Upper lobe of right lung (tissue), 1 donor: ENCODE data around the gene ATAD3A. TPM values are rescaled to one million over a fixed set of nuclear protein-coding genes. Genes with fewer than 3 reads are reported as not detected.

ENCODE experiments used
- ATAC-seq: fragments of 200-7000 bp; cut with Tn5 transposase; one replicate; pipeline ENCODE4 v1.9.1; 2020; ENCODE audit warnings: mild to moderate bottlenecking, moderate library complexity
- DNase-seq: peaks from one replicate; pipeline ENCODE4 v3.0.0-alpha.2; 2020
- H3K27ac ChIP-seq: fragments of 200-600 bp; one replicate; pipeline ENCODE4 v1.8.0; 2022
- H3K27me3 ChIP-seq: fragments of 200-600 bp; one replicate; pipeline ENCODE4 v1.8.0; 2022; ENCODE audit warnings: mild to moderate bottlenecking
- H3K36me3 ChIP-seq: fragments of 200-600 bp; one replicate; pipeline ENCODE4 v1.8.0; 2022
- H3K4me1 ChIP-seq: fragments of 200-600 bp; one replicate; pipeline ENCODE4 v1.8.0; 2022
- H3K4me3 ChIP-seq: fragments of 200-600 bp; one replicate; pipeline ENCODE4 v1.8.0; 2022; ENCODE audit warnings: mild to moderate bottlenecking
- H3K9me3 ChIP-seq: fragments of 200-600 bp; one replicate; pipeline ENCODE4 v1.8.0; 2022
- CTCF ChIP-seq: fragments of 200-600 bp; IDR thresholded peaks from one replicate; pipeline ENCODE4 v1.8.0; 2022; ENCODE audit warnings: antibody characterized with exemption
- intact Hi-C: fragments of 100-400 bp; cut with DNase I; formaldehyde crosslinking; loops from one replicate; pipeline ENCODE4 v1.11.0; 2022
- total RNA-seq: library from RNA; stranded (reverse); fragmentation: NEBNext Ultra II Directional; extraction: Animal tissue kit (Norgen Biotek cat#: 25700); gene quantifications from one replicate; pipeline ENCODE4 v1.2.1, GENCODE V29; 2021
- donor health status: DM: no; HTN: yes; CAD: no; lungs with severe emphysema.

Gene ATAD3A
- total RNA-seq, 1 donor from 2014 or later, result 21.9 TPM

DNA sequence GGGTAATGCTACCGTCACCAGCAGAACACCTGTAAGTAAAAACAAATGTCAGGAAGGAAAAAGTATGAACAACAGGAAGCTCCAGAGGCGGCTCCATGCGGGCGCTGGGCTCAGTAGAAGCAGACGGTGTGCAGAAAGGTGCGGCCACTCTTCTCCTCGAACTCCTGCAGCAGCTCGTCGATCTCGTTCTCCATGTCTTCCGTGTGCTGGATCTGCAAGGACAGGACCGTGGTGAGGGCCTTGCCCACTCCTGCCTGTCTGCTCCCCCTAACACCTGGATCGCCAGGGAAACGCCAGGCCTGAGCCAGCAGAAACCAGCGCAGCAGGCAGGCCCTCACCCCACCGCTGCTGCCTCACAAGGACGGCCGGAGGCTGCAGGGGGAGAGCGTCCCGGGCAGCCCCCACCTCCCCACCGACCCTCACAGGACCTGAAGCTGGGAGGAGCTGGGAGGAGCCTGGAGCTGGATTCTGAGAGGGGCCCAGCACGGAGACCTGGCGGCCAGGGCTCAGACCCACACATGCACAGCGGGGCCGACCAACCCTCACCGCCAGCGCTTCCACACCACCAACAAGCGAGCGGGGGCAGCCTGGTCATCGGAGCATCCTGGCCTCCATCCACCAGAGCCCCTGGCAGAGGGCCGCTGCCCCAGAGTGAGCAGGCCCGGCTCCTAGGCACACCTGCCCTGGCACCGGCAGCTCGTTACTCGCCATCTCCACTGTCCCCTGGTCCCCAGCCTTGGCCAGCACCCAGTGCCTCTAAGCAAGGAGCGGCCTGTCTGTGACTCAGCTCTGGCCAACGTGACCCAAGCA lies 30.2 kb downstream of the ATAD3A start:
- no peak overlapping the region for H3K4me3 ChIP-seq
- intact Hi-C loops, result no loop called here
- no peak for DNase-seq
- ATAC-seq, result no peak
- peaks cover 28% of the 10 kb centered on the region for H3K36me3 ChIP-seq
- no peaks in the 10 kb centered on the region for H3K27me3 ChIP-seq
- peaks cover 13% of the 10 kb centered on the region for H3K4me1 ChIP-seq
- TF ChIP-seq CTCF, result no peak
- H3K9me3 ChIP-seq, result no peaks in the 10 kb centered on the region
- no peak overlapping the region for H3K27ac ChIP-seq

DNA sequence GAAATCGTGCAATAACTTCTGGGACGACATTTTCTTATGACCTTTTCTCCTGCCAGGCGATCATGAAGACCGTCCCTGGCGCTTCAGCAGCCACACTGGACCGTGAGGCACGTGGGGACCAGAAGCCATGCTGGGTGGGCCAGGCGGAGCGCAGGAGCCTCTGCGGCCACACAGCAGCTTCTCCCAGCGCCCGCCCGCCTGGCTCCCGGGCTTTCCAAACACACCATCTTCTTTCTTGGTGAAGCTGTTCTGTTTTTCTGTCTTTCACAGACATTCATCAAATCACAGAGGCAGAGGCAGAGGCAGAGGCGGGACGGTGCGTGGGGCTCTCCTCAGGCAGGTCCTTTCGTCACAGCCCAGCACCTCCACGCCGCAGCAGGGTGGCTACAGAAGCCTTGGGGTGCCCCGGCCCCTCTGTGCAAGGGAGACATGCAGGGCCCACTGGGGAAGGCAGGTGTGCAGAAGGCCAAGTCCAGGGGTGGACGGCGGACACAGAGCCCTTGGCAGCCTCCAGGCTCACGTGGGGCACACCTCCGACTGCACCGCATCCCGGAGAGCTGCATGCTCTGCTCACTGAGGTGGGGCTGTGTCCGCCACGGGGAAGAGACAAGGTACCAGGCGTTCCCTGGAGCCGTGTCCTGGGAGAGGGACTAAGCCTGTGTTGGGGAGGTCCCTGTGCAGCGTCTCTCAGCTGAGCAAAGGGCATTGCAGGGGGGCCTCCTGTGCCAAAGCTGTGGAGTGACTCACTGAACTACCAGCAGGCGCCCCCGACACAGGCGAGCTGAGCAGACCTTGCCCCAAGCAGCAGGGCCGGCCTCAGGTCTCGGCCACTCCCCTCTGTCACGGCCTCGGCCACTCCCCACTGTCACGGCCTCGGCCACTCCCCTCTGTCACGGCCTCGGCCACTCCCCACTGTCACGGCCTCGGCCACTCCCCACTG lies 31.1 kb downstream of the ATAD3A start:
- DNase-seq (no peak), ATAC-seq (no peak)
- Histone ChIP-seq H3K36me3 (peaks cover 28% of the 10 kb centered on the region), H3K27ac (no peak overlapping the region), H3K9me3 (no peaks in the 10 kb centered on the region), H3K27me3 (no peaks in the 10 kb centered on the region), H3K4me1 (peaks cover 13% of the 10 kb centered on the region), H3K4me3 (no peak overlapping the region)
- intact Hi-C loops, result no loop called here
- TF ChIP-seq CTCF, result no peak

DNA sequence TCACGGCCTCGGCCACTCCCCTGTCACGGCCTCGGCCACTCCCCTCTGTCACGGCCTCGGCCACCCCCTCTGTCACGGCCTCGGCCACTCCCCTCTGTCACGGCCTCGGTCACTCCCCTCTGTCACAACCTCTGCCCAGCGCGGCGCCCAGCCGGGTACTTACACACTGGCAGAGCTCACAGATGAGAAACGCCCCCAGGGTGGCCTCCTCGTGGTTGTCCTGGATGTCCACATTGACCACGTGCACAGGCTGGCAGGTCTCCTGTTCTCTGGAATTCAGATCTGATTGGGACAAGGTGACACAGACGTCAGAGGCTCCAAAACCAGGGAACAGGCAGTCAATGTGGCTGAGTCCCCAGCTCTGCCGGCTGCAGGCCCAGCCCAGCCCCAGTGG lies 31.7 kb downstream of the ATAD3A start:
- Histone ChIP-seq H3K9me3 (no peaks in the 10 kb centered on the region), H3K4me1 (peaks cover 13% of the 10 kb centered on the region), H3K27ac (no peak overlapping the region), H3K4me3 (no peak overlapping the region), H3K36me3 (peaks cover 28% of the 10 kb centered on the region), H3K27me3 (no peaks in the 10 kb centered on the region)
- TF ChIP-seq CTCF, result no peak
- intact Hi-C loops, result no loop called here
- DNase-seq (no peak), ATAC-seq (no peak)

DNA sequence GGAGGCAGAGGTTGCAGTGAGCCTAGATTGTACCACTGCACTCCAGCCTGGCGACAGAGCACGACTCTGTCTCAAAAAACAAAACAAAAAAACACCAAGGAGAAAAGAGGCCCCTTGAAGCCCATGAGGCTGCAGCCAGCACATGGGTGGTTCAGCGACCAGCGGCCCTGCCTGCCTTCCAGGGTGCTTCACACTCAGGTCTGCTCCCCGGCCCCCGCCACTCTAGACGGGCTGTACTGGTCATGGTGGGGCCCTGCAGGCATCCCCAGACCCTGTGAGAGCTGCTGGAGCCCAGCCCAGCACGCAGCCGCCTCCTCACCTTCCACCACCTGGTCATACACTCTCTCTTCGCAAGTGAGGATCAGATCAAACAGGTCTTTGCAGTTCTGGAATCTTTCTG lies 32.6 kb downstream of the ATAD3A start:
- Histone ChIP-seq H3K9me3 (no peaks in the 10 kb centered on the region), H3K27ac (no peak overlapping the region), H3K4me1 (peaks cover 9% of the 10 kb centered on the region), H3K27me3 (no peaks in the 10 kb centered on the region), H3K4me3 (no peak overlapping the region), H3K36me3 (peaks cover 28% of the 10 kb centered on the region)
- intact Hi-C loops, result no loop called here
- TF ChIP-seq CTCF, result no peak
- ATAC-seq (no peak), DNase-seq (no peak)

DNA sequence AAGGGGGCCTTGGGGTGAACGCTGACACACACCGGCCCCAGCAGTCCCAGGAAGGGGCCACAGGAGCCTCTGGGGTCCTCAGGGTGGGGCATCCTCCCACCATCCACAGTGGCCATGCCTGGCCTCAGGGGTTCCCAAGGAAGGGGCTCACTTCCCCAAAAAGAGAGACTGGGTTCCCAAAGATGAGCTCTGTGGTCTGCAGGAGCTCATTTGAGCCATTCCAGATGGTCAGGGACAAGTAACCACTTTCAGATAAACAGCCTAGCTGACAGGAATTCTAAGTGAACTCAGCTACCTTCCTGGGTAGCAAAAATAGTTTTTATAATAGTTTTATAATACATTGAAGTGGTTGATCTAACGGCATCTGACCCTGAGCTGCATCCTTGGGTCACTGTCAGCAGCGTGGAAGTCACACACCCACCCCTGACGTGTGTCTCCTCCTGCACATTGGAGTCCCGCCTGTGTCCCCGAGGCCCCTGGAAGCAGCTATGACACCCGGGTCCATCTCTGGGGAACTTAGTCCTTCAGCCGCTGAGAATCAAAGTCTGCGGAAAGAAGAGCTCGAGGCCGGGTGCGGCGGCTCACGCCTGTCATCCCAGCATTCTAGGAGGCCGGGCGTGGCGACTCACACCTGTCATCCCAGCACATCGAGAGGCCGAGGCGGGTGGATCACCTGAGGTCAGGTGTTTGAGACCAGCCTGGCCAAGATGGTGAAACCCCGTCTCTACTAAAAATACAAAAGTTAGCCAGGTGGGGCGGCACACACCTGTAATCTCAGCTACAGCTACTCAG lies 34.2 kb downstream of the ATAD3A start:
- intact Hi-C loops, result no loop called here
- peaks cover 28% of the 10 kb centered on the region for H3K36me3 ChIP-seq
- no peak overlapping the region for H3K4me3 ChIP-seq
- no peaks in the 10 kb centered on the region for H3K27me3 ChIP-seq
- H3K4me1 ChIP-seq, result peaks cover 4% of the 10 kb centered on the region
- DNase-seq (no peak), ATAC-seq (no peak)
- no peak for TF ChIP-seq CTCF
- H3K27ac ChIP-seq, result no peak overlapping the region
- no peaks in the 10 kb centered on the region for H3K9me3 ChIP-seq
